ENCODE measurements around the gene TTC34. TPM values are rescaled to one million over a fixed set of nuclear protein-coding genes. Genes with fewer than 3 reads are reported as not detected.
A peak's percentile ranks its signal among the peaks of the same experiment; 100 is the strongest.

The TTC34 gene
- total and polyA plus RNA-seq, 9 of the 15 experiments (the other 6 are each of a cell fraction or from before 2014, with no cell fraction given): 0.03 to 0.38 (median 0.05) TPM; not detected in 2

DNA sequence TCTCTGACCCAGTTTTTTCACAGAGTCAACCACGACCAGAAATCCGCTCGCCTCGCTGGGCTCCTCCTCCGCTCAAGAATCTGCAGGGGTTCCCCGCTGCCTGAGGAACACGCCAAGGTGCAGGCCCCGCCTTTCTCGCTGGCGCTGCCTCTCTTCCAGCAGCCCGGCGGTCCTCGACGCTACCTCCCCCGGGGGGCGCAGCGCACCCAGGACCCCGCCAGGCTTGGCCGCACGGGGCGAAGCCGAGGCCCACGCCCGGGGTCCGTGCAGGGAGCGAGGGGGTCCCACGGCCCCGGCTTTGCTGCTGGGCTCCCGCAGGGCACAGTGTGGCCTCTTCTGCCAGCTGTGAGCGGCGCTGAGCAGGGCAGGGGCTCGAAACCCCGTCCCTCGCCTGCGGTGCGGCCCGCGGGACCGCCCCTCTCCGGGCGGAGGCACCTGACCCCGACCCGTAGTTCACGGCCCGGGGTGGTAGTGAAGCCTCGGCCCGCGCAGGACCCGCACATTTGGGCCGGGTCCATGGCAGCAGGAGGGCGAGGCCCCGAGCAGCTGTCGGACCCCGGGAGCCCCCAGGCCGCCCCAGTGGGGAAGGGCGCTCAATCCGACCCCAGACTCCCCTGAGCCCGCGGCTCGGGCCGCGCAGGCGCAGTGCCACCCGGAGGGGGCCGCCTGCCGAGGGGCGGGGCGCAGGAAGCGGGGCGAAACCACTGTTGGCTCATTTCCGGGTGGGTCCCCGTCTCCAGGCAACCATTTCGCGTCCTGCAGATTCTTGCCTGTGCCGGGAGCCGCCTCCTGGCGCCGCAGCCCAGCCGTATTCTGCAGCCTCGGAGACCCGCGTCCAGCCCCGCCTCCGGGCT lies 158.7 kb downstream of the TTC34 start (continued):
- TF ChIP-seq, protein P1, sequence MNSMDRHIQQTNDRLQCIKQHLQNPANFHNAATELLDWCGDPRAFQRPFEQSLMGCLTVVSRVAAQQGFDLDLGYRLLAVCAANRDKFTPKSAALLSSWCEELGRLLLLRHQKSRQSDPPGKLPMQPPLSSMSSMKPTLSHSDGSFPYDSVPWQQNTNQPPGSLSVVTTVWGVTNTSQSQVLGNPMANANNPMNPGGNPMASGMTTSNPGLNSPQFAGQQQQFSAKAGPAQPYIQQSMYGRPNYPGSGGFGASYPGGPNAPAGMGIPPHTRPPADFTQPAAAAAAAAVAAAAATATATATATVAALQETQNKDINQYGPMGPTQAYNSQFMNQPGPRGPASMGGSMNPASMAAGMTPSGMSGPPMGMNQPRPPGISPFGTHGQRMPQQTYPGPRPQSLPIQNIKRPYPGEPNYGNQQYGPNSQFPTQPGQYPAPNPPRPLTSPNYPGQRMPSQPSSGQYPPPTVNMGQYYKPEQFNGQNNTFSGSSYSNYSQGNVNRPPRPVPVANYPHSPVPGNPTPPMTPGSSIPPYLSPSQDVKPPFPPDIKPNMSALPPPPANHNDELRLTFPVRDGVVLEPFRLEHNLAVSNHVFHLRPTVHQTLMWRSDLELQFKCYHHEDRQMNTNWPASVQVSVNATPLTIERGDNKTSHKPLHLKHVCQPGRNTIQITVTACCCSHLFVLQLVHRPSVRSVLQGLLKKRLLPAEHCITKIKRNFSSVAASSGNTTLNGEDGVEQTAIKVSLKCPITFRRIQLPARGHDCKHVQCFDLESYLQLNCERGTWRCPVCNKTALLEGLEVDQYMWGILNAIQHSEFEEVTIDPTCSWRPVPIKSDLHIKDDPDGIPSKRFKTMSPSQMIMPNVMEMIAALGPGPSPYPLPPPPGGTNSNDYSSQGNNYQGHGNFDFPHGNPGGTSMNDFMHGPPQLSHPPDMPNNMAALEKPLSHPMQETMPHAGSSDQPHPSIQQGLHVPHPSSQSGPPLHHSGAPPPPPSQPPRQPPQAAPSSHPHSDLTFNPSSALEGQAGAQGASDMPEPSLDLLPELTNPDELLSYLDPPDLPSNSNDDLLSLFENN (IDR thresholded peaks at IDR 0.05; ENCODE audit: low read depth in 2 of 2, low read length in 2 of 2): peak in 1 of 2 experiments; percentile 49; a peak in 2 of 4 replicates
- TF ChIP-seq MAZ (CRISPR knock-in tag; conservative IDR thresholded peaks at IDR 0.05 in 1 of 2, IDR thresholded peaks at IDR 0.05 in 1 of 2) (peak; percentile 87 to 90; a peak in 3 of 4 replicates), ZNF75A (CRISPR knock-in tag; IDR thresholded peaks at IDR 0.05) (peak; percentile 55; the same call in 1 of the 2 replicates), RAD51 (IDR thresholded peaks at IDR 0.05; ENCODE audit: borderline replicate concordance, low read depth) (peak; percentile 12; the same call in 1 of the 2 replicates), ZNF583 (CRISPR knock-in tag; IDR thresholded peaks at IDR 0.05) (peak; percentile 74; the same call in 1 of the 2 replicates)
- TF ChIP-seq, protein P2, sequence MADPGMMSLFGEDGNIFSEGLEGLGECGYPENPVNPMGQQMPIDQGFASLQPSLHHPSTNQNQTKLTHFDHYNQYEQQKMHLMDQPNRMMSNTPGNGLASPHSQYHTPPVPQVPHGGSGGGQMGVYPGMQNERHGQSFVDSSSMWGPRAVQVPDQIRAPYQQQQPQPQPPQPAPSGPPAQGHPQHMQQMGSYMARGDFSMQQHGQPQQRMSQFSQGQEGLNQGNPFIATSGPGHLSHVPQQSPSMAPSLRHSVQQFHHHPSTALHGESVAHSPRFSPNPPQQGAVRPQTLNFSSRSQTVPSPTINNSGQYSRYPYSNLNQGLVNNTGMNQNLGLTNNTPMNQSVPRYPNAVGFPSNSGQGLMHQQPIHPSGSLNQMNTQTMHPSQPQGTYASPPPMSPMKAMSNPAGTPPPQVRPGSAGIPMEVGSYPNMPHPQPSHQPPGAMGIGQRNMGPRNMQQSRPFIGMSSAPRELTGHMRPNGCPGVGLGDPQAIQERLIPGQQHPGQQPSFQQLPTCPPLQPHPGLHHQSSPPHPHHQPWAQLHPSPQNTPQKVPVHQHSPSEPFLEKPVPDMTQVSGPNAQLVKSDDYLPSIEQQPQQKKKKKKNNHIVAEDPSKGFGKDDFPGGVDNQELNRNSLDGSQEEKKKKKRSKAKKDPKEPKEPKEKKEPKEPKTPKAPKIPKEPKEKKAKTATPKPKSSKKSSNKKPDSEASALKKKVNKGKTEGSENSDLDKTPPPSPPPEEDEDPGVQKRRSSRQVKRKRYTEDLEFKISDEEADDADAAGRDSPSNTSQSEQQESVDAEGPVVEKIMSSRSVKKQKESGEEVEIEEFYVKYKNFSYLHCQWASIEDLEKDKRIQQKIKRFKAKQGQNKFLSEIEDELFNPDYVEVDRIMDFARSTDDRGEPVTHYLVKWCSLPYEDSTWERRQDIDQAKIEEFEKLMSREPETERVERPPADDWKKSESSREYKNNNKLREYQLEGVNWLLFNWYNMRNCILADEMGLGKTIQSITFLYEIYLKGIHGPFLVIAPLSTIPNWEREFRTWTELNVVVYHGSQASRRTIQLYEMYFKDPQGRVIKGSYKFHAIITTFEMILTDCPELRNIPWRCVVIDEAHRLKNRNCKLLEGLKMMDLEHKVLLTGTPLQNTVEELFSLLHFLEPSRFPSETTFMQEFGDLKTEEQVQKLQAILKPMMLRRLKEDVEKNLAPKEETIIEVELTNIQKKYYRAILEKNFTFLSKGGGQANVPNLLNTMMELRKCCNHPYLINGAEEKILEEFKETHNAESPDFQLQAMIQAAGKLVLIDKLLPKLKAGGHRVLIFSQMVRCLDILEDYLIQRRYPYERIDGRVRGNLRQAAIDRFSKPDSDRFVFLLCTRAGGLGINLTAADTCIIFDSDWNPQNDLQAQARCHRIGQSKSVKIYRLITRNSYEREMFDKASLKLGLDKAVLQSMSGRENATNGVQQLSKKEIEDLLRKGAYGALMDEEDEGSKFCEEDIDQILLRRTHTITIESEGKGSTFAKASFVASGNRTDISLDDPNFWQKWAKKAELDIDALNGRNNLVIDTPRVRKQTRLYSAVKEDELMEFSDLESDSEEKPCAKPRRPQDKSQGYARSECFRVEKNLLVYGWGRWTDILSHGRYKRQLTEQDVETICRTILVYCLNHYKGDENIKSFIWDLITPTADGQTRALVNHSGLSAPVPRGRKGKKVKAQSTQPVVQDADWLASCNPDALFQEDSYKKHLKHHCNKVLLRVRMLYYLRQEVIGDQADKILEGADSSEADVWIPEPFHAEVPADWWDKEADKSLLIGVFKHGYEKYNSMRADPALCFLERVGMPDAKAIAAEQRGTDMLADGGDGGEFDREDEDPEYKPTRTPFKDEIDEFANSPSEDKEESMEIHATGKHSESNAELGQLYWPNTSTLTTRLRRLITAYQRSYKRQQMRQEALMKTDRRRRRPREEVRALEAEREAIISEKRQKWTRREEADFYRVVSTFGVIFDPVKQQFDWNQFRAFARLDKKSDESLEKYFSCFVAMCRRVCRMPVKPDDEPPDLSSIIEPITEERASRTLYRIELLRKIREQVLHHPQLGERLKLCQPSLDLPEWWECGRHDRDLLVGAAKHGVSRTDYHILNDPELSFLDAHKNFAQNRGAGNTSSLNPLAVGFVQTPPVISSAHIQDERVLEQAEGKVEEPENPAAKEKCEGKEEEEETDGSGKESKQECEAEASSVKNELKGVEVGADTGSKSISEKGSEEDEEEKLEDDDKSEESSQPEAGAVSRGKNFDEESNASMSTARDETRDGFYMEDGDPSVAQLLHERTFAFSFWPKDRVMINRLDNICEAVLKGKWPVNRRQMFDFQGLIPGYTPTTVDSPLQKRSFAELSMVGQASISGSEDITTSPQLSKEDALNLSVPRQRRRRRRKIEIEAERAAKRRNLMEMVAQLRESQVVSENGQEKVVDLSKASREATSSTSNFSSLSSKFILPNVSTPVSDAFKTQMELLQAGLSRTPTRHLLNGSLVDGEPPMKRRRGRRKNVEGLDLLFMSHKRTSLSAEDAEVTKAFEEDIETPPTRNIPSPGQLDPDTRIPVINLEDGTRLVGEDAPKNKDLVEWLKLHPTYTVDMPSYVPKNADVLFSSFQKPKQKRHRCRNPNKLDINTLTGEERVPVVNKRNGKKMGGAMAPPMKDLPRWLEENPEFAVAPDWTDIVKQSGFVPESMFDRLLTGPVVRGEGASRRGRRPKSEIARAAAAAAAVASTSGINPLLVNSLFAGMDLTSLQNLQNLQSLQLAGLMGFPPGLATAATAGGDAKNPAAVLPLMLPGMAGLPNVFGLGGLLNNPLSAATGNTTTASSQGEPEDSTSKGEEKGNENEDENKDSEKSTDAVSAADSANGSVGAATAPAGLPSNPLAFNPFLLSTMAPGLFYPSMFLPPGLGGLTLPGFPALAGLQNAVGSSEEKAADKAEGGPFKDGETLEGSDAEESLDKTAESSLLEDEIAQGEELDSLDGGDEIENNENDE (IDR thresholded peaks at IDR 0.05; ENCODE audit: low read depth, low read length): no peak
